GM18507 (cell line): ENCODE results near the gene ATRNL1.
"Not testable (repeated sequence)": the region's sequence is repeated elsewhere in the genome, so short reads cannot be mapped to it uniquely, and the experiment has no call there.

ENCODE experiments used
- DNase-seq: peaks from one replicate; pipeline ENCODE4 v3.0.0; 2011; ENCODE audit warnings: low read depth; ENCODE audit not compliant: insufficient read length; ENCODE audit errors: extremely low spot score
- FAIRE-seq: peaks from 2 replicates; lab custom pipeline; 2011; peaks lifted over from hg19 to GRCh38; lab: Jason Lieb, UNC

ATRNL1 gene

GRCh38 chr10:115665549-115665948, 572.4 kb downstream of the ATRNL1 start:
- FAIRE-seq (no peak), DNase-seq (no peak)

GRCh38 chr10:115674496-115674895, 581.3 kb downstream of the ATRNL1 start:
- DNase-seq: no peak
- FAIRE-seq: no peak

DNA sequence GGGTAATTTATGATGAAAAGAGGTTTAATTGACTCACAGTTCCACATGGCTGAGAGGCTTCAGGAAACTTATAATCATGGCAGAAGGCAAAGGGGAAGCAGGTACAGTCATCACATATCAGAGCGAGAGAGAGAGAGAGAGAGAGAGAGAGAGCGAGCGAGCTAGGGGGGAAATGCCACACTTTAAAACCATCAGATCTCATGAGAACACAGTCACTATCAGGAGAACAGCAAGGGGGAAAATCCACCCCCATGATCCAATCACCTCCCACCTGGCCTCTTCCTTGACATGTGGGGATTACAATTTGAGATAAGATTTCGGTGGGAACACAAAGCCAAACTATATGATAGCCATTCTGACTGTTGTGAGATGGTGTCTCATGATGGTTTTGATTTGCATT, 603.6 kb downstream of the ATRNL1 start:
- FAIRE-seq (no peak), DNase-seq (no peak)

DNA sequence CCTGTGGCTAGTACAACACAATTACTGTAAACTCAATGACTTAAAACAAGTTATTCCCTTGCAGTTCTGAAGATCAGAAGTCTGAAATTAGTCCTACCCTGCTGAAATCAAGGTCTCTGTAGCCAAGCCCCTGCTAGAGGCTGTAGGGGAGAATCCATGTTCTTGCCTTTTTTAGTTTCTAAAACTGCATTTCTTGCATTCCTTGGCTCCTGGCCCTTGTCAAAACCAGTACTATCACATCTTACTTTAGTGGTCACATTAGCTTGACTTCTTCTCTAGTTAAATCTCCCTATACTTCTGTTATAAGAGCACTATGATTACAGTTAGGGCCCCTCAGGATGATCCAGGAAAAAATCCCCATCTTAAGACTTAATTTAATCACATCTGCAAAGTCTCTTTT, 612.9 kb downstream of the ATRNL1 start:
- FAIRE-seq: no peak

DNA sequence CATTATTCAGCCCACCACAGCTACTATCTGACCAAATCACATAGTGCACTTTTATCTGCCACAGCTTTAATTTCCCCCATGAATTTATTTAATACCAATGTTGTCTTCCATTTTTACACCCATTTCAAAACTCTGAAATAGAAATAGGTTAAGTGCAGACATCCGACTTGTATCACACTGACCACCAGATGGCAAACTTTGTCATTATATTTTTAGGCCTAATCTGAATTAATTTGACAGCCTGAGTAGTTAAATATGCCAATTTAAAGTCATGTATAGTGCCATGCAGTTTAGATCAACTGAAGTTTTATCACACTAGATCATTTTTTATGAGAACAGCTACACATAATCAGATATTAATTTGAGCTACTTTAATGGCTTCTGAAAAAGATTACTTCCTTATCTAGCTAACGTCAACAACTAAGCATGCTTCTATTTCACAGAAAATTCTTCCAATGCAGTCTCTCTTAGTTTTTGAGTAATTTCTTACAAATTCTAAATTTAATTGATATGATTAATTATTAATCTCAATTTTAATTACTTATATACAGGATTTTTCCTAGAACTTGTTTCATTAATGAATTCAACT, 613.4 kb downstream of the ATRNL1 start:
- FAIRE-seq (peak; percentile 12), DNase-seq (no peak)

More for the DNA sequence above, 612.9 kb downstream of the ATRNL1 start:
- DNase-seq: no peak

DNA sequence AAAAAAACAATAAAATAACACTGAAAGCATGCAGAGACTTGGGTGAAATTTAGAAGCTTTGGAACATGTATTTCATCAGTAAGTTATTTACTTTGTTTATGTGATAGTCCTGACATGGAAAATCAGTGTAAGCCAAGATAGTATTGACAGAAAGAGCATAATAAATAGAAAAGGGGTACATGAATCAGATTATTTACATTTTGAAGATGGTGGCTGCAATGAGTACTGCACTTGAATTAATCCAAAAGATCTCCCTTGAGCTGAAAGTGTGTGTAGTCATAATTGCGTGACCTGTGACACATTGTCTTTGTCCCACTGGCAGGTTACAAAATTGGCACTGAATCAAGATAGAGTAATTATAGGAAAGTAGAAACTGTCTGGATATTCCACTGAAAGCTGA, 617.0 kb downstream of the ATRNL1 start:
- DNase-seq: no peak

DNA sequence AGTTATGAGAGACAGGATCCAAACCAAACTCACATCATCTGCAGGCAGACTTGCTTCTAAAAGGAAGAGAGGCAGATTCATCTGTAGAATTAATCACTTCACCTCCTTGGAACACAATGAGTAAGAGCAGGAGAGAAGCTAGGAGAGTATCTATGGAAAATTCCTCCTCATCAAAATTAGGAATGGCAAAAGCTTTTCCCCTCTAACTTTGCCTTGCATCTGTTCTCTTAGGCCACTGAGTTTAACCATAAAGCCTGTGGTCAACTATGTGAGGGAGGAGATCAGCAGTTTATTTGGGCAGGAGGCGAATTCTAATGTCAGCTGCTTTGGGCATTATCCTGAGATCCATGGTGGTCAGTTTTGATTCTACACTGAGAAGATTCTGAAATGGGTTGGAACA, 618.1 kb downstream of the ATRNL1 start:
- DNase-seq (no peak), FAIRE-seq (no peak)

More for the DNA sequence above, 617.0 kb downstream of the ATRNL1 start:
- FAIRE-seq: no peak

DNA sequence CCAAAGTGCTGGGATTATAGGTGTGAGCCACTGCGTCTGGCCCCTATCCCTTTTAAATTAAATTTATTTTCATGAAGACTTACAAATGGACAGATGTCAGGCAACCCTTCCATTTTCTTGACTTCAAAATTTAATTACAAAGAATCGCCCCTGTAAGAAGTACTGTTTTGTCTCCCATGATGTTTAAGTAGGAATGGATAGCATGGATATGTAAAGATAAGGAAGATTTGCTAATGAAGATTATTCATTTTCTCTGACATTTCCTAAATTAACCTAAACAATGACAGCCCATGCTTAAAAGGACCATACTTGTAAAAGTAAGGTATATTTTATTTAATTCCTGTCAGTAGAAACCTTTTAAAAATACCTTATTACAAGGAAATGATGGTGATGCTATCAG, 627.0 kb downstream of the ATRNL1 start:
- FAIRE-seq: no peak

DNA sequence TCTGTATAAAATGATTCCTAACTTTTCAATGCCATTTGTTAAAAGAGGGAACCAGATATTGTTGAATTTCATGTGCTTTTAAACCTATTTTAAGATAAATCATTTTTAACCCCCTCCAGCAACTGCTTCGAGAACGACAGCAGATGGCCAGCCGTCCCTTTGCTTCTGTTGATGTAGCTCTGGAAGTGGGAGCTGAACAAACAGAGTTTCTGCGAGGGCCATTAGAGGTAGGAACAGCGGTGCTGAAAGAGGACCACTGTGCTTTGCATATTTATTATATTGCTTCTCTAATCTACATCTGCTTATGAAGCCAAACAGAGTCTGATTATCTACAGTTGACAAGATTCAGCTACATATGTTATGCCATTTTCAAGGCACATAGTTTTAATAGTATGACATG, 634.0 kb downstream of the ATRNL1 start:
- no peak for DNase-seq
- no peak for FAIRE-seq

More for the DNA sequence above, 627.0 kb downstream of the ATRNL1 start:
- no peak for DNase-seq

DNA sequence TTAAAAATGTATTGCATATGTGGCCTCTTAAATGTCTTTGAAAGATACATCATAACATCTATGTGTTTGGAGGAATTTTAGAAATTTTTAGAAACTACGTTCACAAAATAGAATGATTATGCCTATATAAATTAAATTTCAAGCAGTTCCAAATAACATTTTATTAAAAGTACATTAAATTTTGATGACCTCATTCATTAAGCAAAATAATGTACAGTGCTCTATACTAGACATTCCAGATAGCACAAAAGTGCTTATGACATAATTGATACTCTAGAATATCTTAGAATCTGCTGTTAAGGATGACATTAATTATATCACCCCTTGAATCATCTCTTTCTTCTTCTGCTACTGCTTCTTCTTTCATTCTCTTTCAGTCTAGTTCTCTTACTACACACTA, 650.9 kb downstream of the ATRNL1 start:
- no peak for FAIRE-seq

DNA sequence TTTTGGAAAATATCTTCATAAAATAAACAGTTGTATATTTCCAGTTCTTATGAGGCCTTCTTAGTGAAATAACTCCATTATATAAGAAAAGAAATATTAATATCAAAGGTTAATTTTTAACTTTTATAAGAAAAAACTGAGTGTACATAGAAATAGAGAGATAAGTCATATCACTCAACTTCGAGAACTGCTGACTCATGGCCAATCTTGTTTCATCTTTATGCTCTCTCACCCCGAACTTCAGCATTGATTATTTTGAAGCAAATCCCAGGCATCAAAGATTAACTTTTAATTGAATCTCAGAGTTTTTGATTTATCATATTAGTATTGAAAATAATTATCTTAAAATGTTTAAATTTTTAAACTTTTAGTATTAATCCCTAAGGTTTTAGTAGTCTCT, 652.8 kb downstream of the ATRNL1 start:
- FAIRE-seq (no peak), DNase-seq (no peak)

More for the DNA sequence above, 650.9 kb downstream of the ATRNL1 start:
- no peak for DNase-seq

GRCh38 chr10:115747811-115748210, 654.6 kb downstream of the ATRNL1 start:
- FAIRE-seq: no peak

GRCh38 chr10:115758488-115758887, 665.3 kb downstream of the ATRNL1 start:
- not testable (repeated sequence) for DNase-seq, FAIRE-seq

More at GRCh38 chr10:115747811-115748210, 654.6 kb downstream of the ATRNL1 start:
- DNase-seq: no peak

GRCh38 chr10:115760131-115760530, 667.0 kb downstream of the ATRNL1 start:
- DNase-seq (no peak), FAIRE-seq (no peak)

- DNase-seq (no peak), FAIRE-seq (no peak)
Measured at GRCh38 chr10:115761166-115761565, 668.0 kb downstream of the ATRNL1 start.

DNA sequence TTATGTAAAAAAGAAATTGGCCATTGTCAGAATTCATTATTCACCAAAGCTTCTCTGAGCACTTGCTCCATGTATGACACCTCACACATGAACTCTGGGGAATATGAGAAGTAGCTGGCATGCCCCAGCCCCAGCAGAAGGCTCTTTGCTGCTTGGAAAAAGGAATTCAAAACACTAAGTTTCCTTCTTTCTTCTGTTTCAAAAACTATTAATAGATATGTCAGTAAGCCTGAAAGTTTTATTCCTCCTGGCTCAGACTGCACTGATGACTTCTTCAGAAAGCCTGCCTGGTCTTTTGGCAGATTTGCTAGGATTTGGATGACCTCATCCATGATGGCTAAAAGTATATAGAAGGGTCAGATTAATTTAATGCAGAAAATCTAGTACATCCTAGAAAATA, 668.9 kb downstream of the ATRNL1 start:
- DNase-seq (no peak), FAIRE-seq (no peak)

- FAIRE-seq: no peak
- DNase-seq: no peak
Measured at GRCh38 chr10:115771755-115772154, 678.6 kb downstream of the ATRNL1 start.

DNA sequence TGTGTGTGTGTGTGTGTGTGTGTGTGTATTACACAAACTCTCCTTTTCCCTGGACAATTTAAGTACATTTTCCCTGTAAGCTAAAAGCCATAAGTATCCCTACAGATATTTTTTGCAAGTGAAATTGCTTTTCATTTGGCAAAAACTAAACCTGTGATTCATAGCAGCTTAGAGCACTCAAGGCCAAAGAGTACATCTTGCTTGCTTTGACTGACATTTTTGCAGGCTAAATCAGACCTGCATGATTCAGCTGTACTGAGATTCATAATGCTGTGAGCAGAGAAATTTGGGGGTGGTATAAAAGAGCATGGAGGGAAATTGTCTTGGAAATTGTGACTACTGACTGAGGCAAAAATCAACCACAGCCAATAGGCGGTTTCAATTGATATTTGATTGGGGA, 679.4 kb downstream of the ATRNL1 start:
- no peak for DNase-seq
- no peak for FAIRE-seq

- DNase-seq: no peak
- no peak for FAIRE-seq
Measured at GRCh38 chr10:115773832-115774231, 680.7 kb downstream of the ATRNL1 start.

DNA sequence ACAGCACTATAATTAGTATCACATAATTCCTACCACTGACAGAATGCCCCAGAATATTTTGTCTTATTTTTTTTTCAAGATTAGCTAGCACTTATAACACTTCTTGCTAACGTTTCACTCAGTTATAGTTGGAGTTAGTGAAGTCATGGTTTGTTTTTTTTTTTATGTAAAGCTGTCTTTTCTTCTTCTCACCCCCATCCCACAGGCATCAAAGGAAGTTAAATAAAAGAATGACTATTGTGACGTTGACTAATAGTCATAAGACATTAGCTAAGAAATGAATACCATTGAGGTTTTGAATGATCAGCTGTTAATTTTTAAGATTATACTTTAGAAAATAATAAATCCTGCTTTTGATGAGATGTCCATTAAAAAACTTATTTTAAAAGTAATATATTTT, 681.6 kb downstream of the ATRNL1 start:
- DNase-seq: no peak
- FAIRE-seq: no peak

- no peak for FAIRE-seq
Measured at GRCh38 chr10:115777646-115778045, 684.5 kb downstream of the ATRNL1 start.

DNA sequence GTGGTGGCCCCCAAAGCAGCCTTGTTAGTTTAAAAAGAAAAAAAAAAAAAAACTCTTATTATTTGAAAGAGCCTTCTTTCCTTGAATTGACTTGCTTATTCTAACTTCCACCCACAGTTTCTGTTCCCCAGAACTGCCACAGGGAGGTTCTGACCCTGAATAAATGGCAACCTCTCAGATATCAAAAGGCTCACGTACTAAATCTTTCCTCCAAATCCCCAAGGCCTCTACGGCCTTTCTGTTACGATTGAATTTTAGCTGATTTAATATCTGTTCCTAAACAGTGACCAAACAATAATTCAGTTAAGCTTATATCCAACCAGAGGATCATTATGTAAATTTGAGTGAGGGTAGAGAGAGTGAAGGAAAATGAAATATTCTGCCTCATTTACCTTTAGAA, 697.1 kb downstream of the ATRNL1 start:
- no peak for DNase-seq
- FAIRE-seq: no peak

More at GRCh38 chr10:115777646-115778045, 684.5 kb downstream of the ATRNL1 start:
- DNase-seq: no peak
